Fibroblast of villous mesenchyme (primary cell): ENCODE data around the gene C1orf52. TPM values are rescaled to one million over a fixed set of nuclear protein-coding genes. Genes with fewer than 3 reads are reported as not detected.
A peak's percentile ranks its signal among the peaks of the same experiment; 100 is the strongest.

ENCODE experiments used
- DNase-seq: peaks from one replicate; pipeline ENCODE4 v3.0.0-alpha.2; 2010; ENCODE audit warnings: low read depth
- H3K4me3 ChIP-seq: 2 replicates; pipeline ENCODE4 v1.5.1; 2011; ENCODE audit warnings: low read depth, mild to moderate bottlenecking, low read length
- total RNA-seq: library from RNA; depleted of rRNA; stranded (reverse); fragments of >200 nt; gene quantifications from 2 replicates; pipeline ENCODE4 v1.2.3, GENCODE V29; 2012
- TF ChIP-seq, protein P1 (sequence below): IDR thresholded peaks from 2 replicates; pipeline ENCODE4 v1.5.1; 2012; ENCODE audit warnings: low read depth, mild to moderate bottlenecking, low read length; ENCODE audit not compliant: insufficient read depth

The C1orf52 gene
- total RNA-seq, 1 donor: 23.7 TPM

DNA sequence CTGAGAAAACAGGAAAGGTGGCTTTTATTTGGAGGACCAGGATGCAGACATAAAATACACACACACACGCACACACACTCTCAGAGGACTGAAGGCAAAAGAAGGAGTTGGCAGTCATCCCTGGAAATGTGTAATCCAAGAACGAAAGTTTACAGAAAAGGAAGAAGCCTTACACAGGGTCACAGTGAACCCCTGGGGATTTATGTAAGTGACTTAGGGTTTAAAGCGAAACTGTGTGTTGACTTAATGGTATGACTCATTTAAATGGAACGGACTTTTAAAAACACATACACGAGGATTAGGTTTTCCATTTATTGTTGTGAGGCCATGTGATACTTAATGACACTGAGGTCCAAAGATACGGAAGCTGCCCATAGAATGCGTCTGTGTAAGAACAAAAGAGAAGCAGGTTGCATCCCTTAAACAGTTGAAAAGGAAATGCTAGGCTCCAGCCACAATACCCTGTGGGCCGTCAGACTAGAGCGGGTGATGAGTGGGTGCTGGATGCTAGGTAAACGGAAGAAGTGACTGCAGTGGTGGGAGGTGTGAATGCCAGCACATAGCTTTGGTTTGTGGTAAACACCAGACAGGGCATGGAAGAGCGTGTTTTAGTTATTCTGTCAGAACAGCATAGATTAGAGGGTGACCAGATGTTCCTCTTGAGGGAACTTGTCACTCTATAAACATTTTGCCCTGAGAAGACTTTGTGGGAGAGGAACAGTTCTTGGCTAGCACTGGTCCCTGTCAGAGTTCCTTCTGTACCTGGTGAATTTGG lies 38.6 kb upstream of the C1orf52 start:
- peak overlapping the region; percentile 28 for H3K4me3 ChIP-seq
- peak; percentile 99 for DNase-seq
- TF ChIP-seq, protein P1, sequence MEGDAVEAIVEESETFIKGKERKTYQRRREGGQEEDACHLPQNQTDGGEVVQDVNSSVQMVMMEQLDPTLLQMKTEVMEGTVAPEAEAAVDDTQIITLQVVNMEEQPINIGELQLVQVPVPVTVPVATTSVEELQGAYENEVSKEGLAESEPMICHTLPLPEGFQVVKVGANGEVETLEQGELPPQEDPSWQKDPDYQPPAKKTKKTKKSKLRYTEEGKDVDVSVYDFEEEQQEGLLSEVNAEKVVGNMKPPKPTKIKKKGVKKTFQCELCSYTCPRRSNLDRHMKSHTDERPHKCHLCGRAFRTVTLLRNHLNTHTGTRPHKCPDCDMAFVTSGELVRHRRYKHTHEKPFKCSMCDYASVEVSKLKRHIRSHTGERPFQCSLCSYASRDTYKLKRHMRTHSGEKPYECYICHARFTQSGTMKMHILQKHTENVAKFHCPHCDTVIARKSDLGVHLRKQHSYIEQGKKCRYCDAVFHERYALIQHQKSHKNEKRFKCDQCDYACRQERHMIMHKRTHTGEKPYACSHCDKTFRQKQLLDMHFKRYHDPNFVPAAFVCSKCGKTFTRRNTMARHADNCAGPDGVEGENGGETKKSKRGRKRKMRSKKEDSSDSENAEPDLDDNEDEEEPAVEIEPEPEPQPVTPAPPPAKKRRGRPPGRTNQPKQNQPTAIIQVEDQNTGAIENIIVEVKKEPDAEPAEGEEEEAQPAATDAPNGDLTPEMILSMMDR: no peak

GRCh38 chr1:85297538-85297854 lies 38.0 kb upstream of the C1orf52 start:
- peak overlapping the region; percentile 28 for H3K4me3 ChIP-seq
- TF ChIP-seq, protein P1: no peak
- no peak for DNase-seq

- DNase-seq: no peak
- no peak overlapping the region for H3K4me3 ChIP-seq
- TF ChIP-seq, protein P1: no peak
These were observed 37.5 kb upstream of the C1orf52 start for GRCh38 chr1:85296980-85297379.

DNA sequence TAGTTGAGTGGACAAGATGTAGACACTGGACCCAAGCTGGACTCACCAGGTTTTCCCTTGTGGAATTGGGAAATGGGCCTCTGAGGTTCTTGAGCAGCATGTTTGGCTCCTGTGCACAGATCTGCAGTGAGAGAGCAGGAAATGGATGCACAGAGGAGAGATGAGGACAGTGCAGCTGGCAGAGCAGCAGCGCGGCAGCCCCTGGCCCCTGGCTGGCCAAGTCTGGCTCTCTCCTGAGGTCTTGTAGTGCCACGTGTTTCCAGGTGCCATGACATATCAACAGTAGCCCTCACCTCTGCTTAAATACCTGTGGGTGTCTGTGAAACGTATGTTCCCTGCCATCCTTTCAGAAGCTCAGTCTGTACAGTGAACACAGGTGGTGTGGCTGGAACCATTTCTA lies 36.2 kb upstream of the C1orf52 start:
- no peak overlapping the region for H3K4me3 ChIP-seq
- TF ChIP-seq, protein P1: no peak
- DNase-seq: no peak

DNA sequence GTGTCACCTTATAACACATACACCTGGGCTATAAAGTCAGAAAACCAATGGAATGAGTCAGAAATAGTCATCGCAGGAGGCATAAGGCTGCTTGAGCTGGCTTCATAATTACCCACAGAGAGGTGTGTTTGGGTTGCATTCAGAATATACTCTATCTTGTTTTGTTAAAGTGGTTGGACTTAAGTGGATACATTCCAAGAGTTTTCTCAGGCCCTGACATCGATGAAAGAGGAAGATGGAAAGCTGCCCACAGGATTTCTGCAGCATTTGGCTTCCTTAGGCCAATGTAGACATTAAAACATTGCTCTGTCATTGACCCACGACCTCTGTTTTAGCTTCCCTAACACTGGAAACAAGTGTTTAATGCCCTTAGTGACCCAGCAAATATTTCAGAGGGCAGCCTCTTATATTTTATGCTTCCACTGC lies 35.6 kb upstream of the C1orf52 start:
- TF ChIP-seq, protein P1: no peak
- no peak overlapping the region for H3K4me3 ChIP-seq
- no peak for DNase-seq

GRCh38 chr1:85290826-85291225 lies 31.4 kb upstream of the C1orf52 start:
- TF ChIP-seq, protein P1: no peak
- DNase-seq: no peak
- no peak overlapping the region for H3K4me3 ChIP-seq

- TF ChIP-seq, protein P1: no peak
- no peak for DNase-seq
- no peak overlapping the region for H3K4me3 ChIP-seq
These were observed 30.4 kb upstream of the C1orf52 start for GRCh38 chr1:85289848-85290335.
